HUES6 (cell line): ENCODE data around the gene PLEKHS1.

Experiments
- H3K27ac ChIP-seq: 2 replicates; pipeline ENCODE4 v1.7.0; 2013; ENCODE audit warnings: low read depth, mild to moderate bottlenecking, low read length, inconsistent platforms
- H3K27me3 ChIP-seq: 2 replicates; pipeline ENCODE4 v1.6.1; 2013; ENCODE audit warnings: low read length; ENCODE audit not compliant: control insufficient read depth, insufficient read depth
- H3K36me3 ChIP-seq: 2 replicates; pipeline ENCODE4 v1.6.1; 2013; ENCODE audit warnings: low read length; ENCODE audit not compliant: control insufficient read depth, insufficient read depth
- H3K4me1 ChIP-seq: 2 replicates; pipeline ENCODE4 v1.6.1; 2013; ENCODE audit warnings: low read length; ENCODE audit not compliant: control insufficient read depth, insufficient read depth
- H3K4me3 ChIP-seq: 2 replicates; pipeline ENCODE4 v1.5.1; 2013; ENCODE audit warnings: low read depth, low read length
- H3K9ac ChIP-seq: one replicate; pipeline ENCODE4 v1.6.1; 2013; ENCODE audit warnings: mild to moderate bottlenecking, low read length
- H3K9me3 ChIP-seq: 2 replicates; pipeline ENCODE4 v1.6.1; 2013; ENCODE audit warnings: low read depth, low read length; ENCODE audit not compliant: control insufficient read depth, insufficient read depth

PLEKHS1 gene

GRCh38 chr10:113716109-113716910 is 35.2 kb upstream of the PLEKHS1 start:
- Histone ChIP-seq H3K9ac (no peak overlapping the region), H3K4me1 (peaks cover 10% of the 10 kb centered on the region; the same call in 1 of the 2 replicates), H3K36me3 (no peaks in the 10 kb centered on the region), H3K27me3 (no peaks in the 10 kb centered on the region), H3K4me3 (no peak overlapping the region), H3K9me3 (no peaks in the 10 kb centered on the region), H3K27ac (no peak overlapping the region)

- no peak overlapping the region for H3K9ac ChIP-seq
- H3K36me3 ChIP-seq = no peaks in the 10 kb centered on the region; the same call in 1 of the 2 replicates
- no peaks in the 10 kb centered on the region for H3K4me1 ChIP-seq
- no peak overlapping the region for H3K27ac ChIP-seq
- H3K9me3 ChIP-seq = no peaks in the 10 kb centered on the region
- H3K27me3 ChIP-seq = no peaks in the 10 kb centered on the region
- no peak overlapping the region for H3K4me3 ChIP-seq
Observed at GRCh38 chr10:113718969-113719822, 32.3 kb upstream of the PLEKHS1 start.

GRCh38 chr10:113720386-113720785 is 31.1 kb upstream of the PLEKHS1 start:
- H3K9ac ChIP-seq = no peak overlapping the region
- H3K27me3 ChIP-seq = no peaks in the 10 kb centered on the region
- peaks cover 3% of the 10 kb centered on the region for H3K36me3 ChIP-seq
- no peaks in the 10 kb centered on the region for H3K4me1 ChIP-seq
- no peak overlapping the region for H3K4me3 ChIP-seq
- no peaks in the 10 kb centered on the region for H3K9me3 ChIP-seq
- H3K27ac ChIP-seq = no peak overlapping the region

- H3K9me3 ChIP-seq = 0 out of 2 replicates have a peak, but pooled peaks cover 2% of the 10 kb centered on the region
- 0 out of 2 replicates have a peak, but pooled peaks cover 10% of the 10 kb centered on the region for H3K36me3 ChIP-seq
- no peak overlapping the region for H3K4me3 ChIP-seq
- no peak overlapping the region for H3K9ac ChIP-seq
- H3K4me1 ChIP-seq = peaks cover 6% of the 10 kb centered on the region; the same call in 1 of the 2 replicates
- H3K27me3 ChIP-seq = no peaks in the 10 kb centered on the region
- H3K27ac ChIP-seq = no peak overlapping the region
Observed at GRCh38 chr10:113732160-113732881, 19.2 kb upstream of the PLEKHS1 start.

DNA sequence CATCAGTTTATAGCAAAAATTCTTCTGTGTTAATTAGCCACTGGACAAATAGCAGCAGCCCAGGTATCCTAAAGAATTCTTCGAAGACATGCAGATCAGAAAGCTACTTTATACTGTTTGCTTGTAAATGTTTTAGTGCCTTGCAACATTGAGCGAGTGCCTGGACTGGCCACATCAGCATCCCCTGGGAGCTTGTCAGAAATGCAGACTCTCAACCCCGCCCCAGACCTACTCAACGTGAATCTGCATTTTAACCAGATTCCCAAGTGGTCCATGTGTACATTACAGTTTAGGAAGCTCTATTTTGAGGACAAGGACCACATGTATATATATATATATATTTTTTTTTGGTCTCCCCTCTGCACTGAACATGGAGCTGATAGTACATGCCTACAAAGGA is 18.5 kb upstream of the PLEKHS1 start:
- H3K4me1 ChIP-seq = peaks cover 6% of the 10 kb centered on the region; the same call in 1 of the 2 replicates
- H3K27ac ChIP-seq = no peak overlapping the region
- H3K4me3 ChIP-seq = no peak overlapping the region
- H3K9me3 ChIP-seq = 0 out of 2 replicates have a peak, but pooled peaks cover 2% of the 10 kb centered on the region
- no peak overlapping the region for H3K9ac ChIP-seq
- H3K27me3 ChIP-seq = no peaks in the 10 kb centered on the region
- H3K36me3 ChIP-seq = 0 out of 2 replicates have a peak, but pooled peaks cover 10% of the 10 kb centered on the region

- H3K9ac ChIP-seq = no peak overlapping the region
- H3K27ac ChIP-seq = no peak overlapping the region
- no peaks in the 10 kb centered on the region for H3K27me3 ChIP-seq
- H3K36me3 ChIP-seq = 0 out of 2 replicates have a peak, but pooled peaks cover 10% of the 10 kb centered on the region
- no peak overlapping the region for H3K4me3 ChIP-seq
- 0 out of 2 replicates have a peak, but pooled peaks cover 2% of the 10 kb centered on the region for H3K9me3 ChIP-seq
- peaks cover 6% of the 10 kb centered on the region; the same call in 1 of the 2 replicates for H3K4me1 ChIP-seq
Observed at GRCh38 chr10:113733635-113734034, 17.8 kb upstream of the PLEKHS1 start.

GRCh38 chr10:113735913-113736312 is 15.6 kb upstream of the PLEKHS1 start:
- Histone ChIP-seq H3K27ac (no peak overlapping the region), H3K9me3 (no peaks in the 10 kb centered on the region), H3K4me3 (no peak overlapping the region), H3K4me1 (peaks cover 6% of the 10 kb centered on the region; the same call in 1 of the 2 replicates), H3K9ac (no peak overlapping the region), H3K27me3 (no peaks in the 10 kb centered on the region), H3K36me3 (no peaks in the 10 kb centered on the region)

DNA sequence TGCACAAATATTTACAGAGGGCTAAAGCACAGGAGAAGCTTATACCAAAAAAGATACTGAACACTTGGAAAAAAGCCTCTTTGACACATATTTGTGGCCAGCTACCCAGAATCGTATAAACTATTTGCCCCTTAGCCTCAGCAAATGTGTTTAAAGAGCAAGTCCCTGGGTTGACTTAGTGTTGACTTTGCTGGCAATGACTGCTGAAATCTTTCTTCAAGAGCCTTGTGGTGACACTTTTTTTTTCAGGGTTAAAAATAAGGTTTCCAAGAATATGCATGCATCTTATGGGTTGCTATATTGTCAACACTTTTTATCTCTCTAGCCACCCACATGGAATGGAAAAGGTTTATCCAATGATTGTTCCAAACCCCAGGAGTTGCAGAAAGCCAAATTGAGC is 14.9 kb upstream of the PLEKHS1 start:
- H3K27ac ChIP-seq = no peak overlapping the region

GRCh38 chr10:113739031-113739430 is 12.5 kb upstream of the PLEKHS1 start:
- Histone ChIP-seq H3K9ac (no peak overlapping the region), H3K27ac (no peak overlapping the region), H3K4me3 (no peak overlapping the region), H3K4me1 (peaks cover 6% of the 10 kb centered on the region; the same call in 1 of the 2 replicates), H3K36me3 (no peaks in the 10 kb centered on the region), H3K27me3 (no peaks in the 10 kb centered on the region), H3K9me3 (no peaks in the 10 kb centered on the region)

More for the DNA sequence above, 14.9 kb upstream of the PLEKHS1 start:
- no peaks in the 10 kb centered on the region for H3K9me3 ChIP-seq
- no peak overlapping the region for H3K9ac ChIP-seq
- H3K4me3 ChIP-seq = no peak overlapping the region
- no peaks in the 10 kb centered on the region for H3K27me3 ChIP-seq
- H3K36me3 ChIP-seq = no peaks in the 10 kb centered on the region
- H3K4me1 ChIP-seq = peaks cover 6% of the 10 kb centered on the region; the same call in 1 of the 2 replicates

DNA sequence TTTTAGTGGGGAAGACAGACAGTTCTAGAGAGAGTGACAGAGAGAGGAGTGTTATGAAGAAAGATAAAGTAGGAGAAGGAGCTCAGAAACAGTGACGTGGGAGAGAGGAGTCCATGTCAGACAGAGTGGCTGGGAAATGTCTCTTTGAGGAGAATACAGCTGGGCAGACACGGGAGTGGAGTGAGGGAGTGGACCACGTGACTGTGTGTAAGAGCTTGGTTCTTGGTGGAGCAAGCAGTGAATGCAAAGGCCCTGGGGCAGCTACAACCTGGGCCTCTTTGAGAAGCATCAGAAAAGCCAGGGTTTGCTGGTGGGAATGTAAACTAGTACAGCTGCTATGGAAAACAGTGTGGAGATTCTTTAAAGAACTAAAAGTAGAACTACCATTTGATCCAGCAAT is 11.9 kb upstream of the PLEKHS1 start:
- H3K4me3 ChIP-seq = no peak overlapping the region
- no peak overlapping the region for H3K27ac ChIP-seq
- no peak overlapping the region for H3K9ac ChIP-seq
- no peaks in the 10 kb centered on the region for H3K36me3 ChIP-seq
- H3K9me3 ChIP-seq = no peaks in the 10 kb centered on the region
- H3K27me3 ChIP-seq = no peaks in the 10 kb centered on the region
- peaks cover 6% of the 10 kb centered on the region; the same call in 1 of the 2 replicates for H3K4me1 ChIP-seq
